ENCODE results near the gene UBE2U.
"Not testable (repeated sequence)": the region's sequence is repeated elsewhere in the genome, so short reads cannot be mapped to it uniquely, and the experiment has no call there.

The UBE2U gene

GRCh38 chr1:64212031-64212430, 8.6 kb downstream of the UBE2U start:
- POLR2A ChIA-PET: no interaction called here
- DNase-seq (ENCODE audit: low read depth, low spot score): peak; percentile 54

GRCh38 chr1:64215576-64215975, 12.2 kb downstream of the UBE2U start:
- no peak for DNase-seq (ENCODE audit: low read depth, low spot score)
- TF ChIP-seq CTCF (IDR thresholded peaks at IDR 0.05; ENCODE audit: insufficient read depth, low read length, missing control alignments): no peak
- ChIA-PET POLR2A (no interaction called here), CTCF (interaction anchor here (1.0 to 1.8 kb wide), 2 partner anchors 10 to 31 kb away, joined by 3 to 4 read pairs; no protein-coding TSS in a partner anchor)
- H3K4me3 ChIP-seq (ENCODE audit: low read depth, low read length): no peak overlapping the region

More at GRCh38 chr1:64212031-64212430, 8.6 kb downstream of the UBE2U start:
- no peak overlapping the region for H3K4me3 ChIP-seq (ENCODE audit: low read depth, low read length)
- CTCF ChIA-PET: interaction anchor here (0.7 kb wide), 1 partner anchor 75 kb away, joined by 3 read pairs; no protein-coding TSS in a partner anchor
- no peak for TF ChIP-seq CTCF (IDR thresholded peaks at IDR 0.05; ENCODE audit: insufficient read depth, low read length, missing control alignments)

GRCh38 chr1:64220241-64220640, 16.8 kb downstream of the UBE2U start:
- ChIA-PET POLR2A (no interaction called here), CTCF (no interaction called here)
- TF ChIP-seq CTCF (IDR thresholded peaks at IDR 0.05; ENCODE audit: insufficient read depth, low read length, missing control alignments): no peak
- DNase-seq (ENCODE audit: low read depth, low spot score): no peak
- H3K4me3 ChIP-seq (ENCODE audit: low read depth, low read length): no peak overlapping the region

GRCh38 chr1:64223329-64224151, 20.1 kb downstream of the UBE2U start:
- POLR2A ChIA-PET: interaction anchor here (0.6 to 0.9 kb wide), 2 partner anchors 85 to 87 kb away, joined by 3 to 4 read pairs; no protein-coding TSS in a partner anchor
- no peak for TF ChIP-seq CTCF (IDR thresholded peaks at IDR 0.05; ENCODE audit: insufficient read depth, low read length, missing control alignments)
- peak; percentile 65 for DNase-seq (ENCODE audit: low read depth, low spot score)
- H3K4me3 ChIP-seq (ENCODE audit: low read depth, low read length): no peak overlapping the region
- CTCF ChIA-PET: interaction anchor here (1.1 kb wide), 2 partner anchors 60 to 86 kb away, joined by 5 to 7 read pairs; no protein-coding TSS in a partner anchor

- ChIA-PET POLR2A (interaction anchor here (0.6 to 0.9 kb wide), 2 partner anchors 86 to 87 kb away, joined by 3 to 4 read pairs; no protein-coding TSS in a partner anchor), CTCF (interaction anchor here (0.7 to 1.1 kb wide), 3 partner anchors 60 to 1775 kb away, joined by 4 to 7 read pairs (median 5); no protein-coding TSS in a partner anchor)
- not testable (repeated sequence) for H3K4me3 ChIP-seq (ENCODE audit: low read depth, low read length); DNase-seq (ENCODE audit: low read depth, low spot score)
Observed at GRCh38 chr1:64224236-64224635, 20.8 kb downstream of the UBE2U start.

- CTCF ChIA-PET: interaction anchor here (0.8 to 1.8 kb wide), 8 partner anchors 14 to 617 kb away, joined by 3 to 7 read pairs (median 4); no protein-coding TSS in a partner anchor
- POLR2A ChIA-PET: no interaction called here
- DNase-seq (ENCODE audit: low read depth, low spot score): no peak
- H3K4me3 ChIP-seq (ENCODE audit: low read depth, low read length): no peak overlapping the region
- TF ChIP-seq CTCF (IDR thresholded peaks at IDR 0.05; ENCODE audit: insufficient read depth, low read length, missing control alignments): no peak
Observed at GRCh38 chr1:64228167-64228957, 24.9 kb downstream of the UBE2U start.
